ENCODE data around the gene ARHGAP1.
A peak's percentile ranks its signal among the peaks of the same experiment; 100 is the strongest.

ARHGAP1 gene

DNA sequence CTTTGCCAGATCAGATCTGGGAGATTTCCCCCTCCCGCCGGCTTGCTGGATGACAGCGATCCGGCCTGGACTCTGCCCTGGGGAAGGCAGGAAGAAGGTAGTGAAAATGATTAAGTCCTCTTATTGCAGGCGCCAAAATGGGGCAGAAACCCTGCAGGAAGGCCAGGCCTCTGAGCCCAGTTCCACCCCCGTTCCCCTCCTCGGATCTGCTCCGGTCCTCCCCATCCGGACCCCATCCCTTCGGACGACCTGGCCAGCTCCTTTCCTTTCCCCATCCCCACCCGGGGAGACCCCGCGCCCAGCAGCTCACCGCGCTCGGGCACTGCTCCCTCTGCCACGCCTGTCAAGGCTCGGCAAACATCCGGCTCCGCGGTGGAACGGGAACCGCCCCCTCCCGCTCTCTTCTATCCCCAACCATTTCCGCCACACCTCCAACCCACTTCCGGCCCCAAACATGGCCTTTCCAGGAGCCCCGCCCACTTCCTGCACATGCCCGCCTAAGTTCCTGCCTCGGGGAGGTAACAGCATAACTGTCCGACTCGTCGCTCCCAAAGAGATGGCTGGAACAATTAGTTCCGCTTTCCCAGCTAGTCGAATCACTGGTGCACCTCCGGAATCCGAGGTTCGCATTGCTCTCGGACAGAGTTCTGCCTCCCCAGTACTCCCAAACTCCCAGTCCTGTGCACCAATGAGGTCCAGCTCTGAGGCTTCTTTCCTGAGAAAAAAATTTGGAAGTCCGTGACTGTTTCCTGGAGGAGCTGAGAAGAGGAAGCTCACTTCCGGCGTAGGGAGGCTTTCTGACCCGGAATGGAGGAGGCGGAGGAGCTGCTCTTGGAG lies at the start of gene ARHGAP1, which contains the start of gene ZNF408:
Gene ARHGAP1, minus strand, starts transcription at position 379 of the 837 bp plus-strand sequence. CDS start 4,512 bp downstream, outside the sequence.
Gene ZNF408, plus strand, starts transcription at position 791 of the 837 bp plus-strand sequence. Its CDS starts 17 bp downstream, at position 808.
- DNase-seq: peak; percentile 73 to 99 (median 97)

DNA sequence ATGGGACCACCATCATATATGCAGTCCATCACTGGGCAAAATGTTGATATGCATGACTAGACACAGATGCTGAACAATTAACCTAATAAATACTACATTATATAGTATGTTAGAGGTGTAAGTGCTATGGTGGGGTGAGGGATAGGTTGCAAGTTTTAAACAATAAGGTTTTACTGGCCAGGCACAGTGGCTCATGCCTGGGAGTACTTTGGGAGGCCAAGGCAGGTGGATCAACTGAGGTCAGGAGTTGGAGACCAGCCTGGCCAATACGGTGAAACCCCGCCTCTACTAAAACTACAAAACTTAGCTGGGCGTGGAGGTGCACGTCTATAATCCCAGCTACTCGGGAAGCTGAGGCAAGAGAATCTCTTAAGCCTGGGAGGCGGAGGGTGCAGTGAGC lies 46.7 kb upstream of the ARHGAP1 start:
- no peak for DNase-seq

DNA sequence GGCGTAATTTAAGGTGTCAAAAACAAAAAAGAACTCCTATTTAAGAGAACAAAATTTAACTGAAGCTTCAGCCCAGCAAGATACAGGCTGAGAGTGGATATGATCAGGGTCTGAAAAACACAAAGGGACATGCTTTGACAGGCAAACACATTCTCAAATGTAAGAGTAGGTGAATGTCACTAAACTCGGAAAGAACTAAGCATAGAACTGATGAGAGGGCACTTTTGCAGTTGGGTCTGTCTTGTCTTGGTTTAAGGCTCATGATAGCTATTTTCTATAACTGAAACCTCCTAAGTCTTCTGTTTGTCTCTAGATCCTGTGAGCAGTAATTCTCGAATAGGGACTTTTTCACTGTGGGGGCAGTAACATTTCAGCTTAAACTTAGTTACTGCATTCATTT lies 45.6 kb upstream of the ARHGAP1 start:
- no peak for DNase-seq

DNA sequence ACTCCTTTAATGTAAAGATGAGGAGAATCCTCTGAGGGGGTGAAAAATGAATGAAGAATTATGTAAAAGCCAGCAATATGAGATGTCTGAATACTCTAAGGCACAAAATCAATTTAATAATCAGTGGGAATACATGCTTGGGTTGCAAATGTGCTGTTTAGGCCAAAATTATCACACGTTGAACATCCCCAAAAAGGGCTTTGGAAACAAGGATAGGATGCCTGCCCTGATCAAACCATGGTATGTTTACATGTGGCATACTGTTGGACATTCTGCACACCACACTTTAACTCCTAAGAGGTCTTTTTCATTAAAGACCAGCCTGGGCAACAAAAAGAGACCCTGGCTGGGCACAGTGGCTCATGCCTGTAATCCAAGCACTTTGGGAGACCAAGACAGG lies 44.9 kb upstream of the ARHGAP1 start:
- no peak for DNase-seq

DNA sequence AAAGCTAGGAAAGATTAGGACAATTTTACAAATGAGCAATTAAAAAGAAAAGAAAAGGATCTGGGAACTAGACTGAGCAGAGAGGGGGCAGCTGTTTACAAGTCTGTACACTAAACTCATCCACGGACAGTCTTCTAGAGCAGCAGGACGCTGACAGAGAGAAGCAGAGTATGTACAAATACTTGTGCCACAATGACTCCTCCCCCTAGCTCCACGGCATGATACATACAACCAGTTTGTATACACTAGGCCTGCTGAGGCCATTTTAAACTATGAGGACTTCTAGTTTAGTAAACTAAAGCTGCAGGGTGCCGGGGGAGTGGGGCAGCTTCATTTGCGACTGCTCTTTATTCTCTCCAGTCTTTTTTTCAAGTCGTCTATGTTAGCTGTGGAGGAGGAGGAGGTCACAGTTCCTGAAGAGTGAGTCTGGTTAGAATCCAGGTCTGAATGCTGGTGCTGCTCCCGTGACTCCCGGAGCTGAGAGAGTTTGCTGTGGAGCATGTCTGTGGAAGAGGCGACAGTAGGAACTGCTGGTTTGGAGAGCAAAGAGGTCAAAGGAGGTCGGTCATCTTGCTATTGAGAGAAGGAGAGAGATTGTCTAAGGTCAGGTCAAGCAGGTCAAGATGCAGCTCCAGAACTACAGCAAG lies 43.4 kb upstream of the ARHGAP1 start:
- no peak for DNase-seq

DNA sequence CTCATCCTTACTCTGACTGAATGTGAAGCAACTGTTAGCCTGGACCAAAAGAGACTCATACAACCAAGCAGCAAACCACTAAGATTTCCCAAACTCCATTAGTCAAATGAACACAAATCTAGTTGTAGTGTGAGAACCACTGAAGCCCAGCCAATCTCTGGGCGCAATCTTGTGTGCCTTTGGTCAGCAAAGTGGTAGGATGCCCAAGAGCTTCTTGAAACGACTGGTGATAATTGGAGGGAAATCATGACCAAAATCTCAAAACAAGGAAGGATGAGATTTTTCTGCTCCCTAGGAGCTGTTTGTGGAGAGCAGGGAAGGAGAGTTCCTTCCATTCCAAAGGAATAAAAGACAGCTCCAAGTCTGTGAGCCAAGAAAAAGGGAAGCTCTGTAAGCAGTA lies 42.6 kb upstream of the ARHGAP1 start:
- DNase-seq: peak in 1 of 14 donors; percentile 10

DNA sequence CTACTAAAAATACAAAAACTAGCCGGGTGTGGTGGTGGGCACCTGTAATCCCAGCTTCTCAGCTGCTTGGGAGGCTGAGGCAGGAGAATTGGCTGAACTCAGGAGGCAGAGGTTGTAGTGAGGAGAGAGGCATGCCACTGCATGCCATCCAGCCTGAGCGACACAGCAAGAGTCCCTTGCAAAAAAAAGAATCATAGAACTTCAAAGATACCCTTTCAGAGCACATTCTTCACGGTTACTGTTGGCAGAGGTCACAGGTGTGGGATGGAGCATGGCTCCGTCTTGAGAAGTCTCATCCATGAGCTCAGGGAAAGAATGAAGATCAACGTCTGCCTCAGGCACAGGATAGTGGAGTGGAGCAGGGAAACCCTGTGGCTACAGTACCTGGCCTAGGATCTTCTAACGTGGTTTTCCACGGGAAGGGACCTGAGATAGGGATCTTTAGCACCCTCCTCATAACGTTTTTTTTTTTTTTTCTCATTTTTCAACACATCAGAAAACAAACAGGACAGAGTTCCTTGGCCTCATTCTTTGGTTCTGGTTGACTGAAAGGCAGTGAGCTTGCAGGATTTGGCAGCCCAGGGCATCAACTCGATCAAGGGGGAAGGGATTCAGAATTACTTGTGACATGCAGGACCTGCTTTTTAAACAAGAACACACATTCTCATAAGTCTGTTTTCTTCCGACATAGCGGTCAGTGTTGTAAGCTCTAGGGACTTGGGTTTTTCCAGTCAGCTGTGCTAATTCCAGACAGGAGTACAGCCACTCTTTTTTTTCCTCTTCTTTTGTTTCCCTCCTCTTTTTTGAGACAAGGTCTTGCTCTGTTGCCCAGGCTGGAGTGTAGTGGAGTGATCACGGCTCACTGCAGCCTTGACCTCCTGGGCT lies 41.4 kb upstream of the ARHGAP1 start:
- DNase-seq: no peak

DNA sequence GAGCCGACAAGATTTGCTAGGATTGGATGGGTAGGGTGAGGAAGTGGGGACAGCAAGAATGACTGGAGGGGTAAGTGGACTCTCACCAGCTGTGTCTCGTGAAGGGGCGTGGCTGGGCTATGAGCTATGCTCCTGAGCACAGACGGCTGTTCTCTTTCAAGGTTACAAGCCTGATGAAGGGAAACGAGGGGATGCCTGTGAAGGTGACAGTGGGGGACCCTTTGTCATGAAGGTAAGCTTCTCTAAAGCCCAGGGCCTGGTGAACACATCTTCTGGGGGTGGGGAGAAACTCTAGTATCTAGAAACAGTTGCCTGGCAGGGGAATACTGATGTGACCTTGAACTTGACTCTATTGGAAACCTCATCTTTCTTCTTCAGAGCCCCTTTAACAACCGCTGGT lies 38.5 kb upstream of the ARHGAP1 start:
- DNase-seq: no peak

DNA sequence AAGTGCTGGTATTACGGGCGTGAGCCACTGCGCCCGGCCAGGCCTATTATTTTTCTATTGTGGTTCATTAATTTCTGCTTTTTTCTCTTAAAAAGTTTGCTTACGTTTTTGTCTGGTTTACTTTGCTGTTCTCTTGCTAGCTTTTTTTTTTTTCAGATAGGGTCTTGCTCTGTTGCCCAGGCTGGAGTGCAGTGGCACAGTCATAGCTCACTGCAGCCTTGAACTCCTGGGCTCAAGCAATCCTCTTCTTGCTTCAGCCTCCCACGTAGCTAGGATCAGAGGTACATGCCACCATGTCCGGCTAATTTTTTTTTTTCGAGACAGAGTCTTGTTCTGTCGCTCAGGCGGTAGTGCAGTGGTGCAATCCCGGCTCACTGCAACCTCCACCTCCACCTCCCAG lies 37.3 kb upstream of the ARHGAP1 start:
- no peak for DNase-seq

DNA sequence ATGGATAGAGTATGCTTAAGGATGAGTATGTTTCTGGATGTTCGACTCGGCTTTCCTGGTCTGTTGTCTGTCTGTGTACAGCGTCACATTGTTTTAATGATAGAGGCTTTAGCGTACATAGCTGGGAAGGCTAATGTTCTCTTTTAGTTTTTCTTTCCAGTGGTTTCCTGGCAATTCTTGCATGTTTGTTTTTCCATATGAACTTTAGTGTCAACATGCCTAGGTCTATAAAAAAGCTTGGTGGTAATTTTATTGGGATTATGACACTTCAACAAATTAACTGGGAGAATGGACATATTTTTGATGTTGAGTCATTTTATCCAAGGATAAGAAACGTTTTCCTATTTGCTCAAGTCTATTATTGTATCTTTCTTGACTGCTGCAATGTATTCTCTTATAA lies 36.2 kb upstream of the ARHGAP1 start:
- DNase-seq: no peak

DNA sequence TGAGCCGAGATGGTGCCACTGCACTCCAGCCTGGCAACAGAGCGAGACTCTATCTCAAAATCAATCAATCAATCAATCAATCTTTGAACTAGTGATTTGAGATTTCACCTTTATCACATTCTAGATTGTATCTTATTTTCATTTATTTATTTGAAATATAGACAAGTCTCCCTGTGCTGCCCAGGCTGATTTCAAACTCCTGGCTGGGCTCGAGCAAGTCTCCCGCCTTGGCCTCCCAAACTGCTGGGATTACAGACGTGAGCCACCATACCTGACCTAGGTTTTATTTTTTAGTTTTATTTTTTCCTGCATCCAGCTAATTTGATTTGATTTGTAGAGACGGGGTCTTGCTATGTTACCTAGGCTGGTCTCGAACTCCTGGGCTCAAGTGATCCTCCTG lies 35.7 kb upstream of the ARHGAP1 start:
- no peak for DNase-seq

DNA sequence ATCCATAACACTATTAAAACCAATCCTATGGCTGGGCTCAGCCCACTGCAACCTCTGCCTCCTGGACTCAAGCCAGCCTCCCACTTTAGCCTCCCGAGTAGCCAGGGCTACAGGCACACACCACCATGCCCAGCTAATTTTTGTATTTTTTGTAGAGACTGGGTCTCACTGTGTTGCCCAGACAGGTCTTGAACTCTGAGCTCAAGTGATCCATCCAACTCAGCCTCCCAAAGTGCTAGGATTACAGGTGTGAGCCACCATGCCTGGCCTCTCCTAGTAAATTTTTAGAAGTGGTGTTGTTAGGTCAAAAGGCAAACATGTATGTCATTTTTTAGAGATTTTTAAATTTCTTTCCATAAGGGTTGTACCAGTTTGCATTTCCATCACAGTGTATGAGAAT lies 32.8 kb upstream of the ARHGAP1 start:
- DNase-seq: no peak

DNA sequence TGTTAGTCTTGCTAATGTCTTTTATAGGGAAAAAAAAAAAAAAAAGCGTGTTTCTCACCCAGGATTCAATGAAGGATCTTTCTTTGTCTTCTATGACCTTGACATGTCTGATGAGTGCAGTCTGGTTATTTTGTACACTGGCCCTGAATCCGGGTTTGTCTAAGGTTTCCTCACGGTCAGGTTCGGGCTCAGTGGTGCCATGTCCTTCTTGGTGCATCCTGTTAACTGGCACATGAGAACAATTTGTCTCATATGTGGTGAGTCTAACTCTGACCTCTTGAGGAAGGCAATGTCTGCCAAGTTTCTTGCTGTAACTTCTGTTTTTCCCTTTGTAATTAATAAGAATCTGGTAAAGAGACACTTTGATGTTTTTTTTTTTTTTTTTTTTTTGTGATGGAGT lies 31.1 kb upstream of the ARHGAP1 start:
- no peak for DNase-seq

DNA sequence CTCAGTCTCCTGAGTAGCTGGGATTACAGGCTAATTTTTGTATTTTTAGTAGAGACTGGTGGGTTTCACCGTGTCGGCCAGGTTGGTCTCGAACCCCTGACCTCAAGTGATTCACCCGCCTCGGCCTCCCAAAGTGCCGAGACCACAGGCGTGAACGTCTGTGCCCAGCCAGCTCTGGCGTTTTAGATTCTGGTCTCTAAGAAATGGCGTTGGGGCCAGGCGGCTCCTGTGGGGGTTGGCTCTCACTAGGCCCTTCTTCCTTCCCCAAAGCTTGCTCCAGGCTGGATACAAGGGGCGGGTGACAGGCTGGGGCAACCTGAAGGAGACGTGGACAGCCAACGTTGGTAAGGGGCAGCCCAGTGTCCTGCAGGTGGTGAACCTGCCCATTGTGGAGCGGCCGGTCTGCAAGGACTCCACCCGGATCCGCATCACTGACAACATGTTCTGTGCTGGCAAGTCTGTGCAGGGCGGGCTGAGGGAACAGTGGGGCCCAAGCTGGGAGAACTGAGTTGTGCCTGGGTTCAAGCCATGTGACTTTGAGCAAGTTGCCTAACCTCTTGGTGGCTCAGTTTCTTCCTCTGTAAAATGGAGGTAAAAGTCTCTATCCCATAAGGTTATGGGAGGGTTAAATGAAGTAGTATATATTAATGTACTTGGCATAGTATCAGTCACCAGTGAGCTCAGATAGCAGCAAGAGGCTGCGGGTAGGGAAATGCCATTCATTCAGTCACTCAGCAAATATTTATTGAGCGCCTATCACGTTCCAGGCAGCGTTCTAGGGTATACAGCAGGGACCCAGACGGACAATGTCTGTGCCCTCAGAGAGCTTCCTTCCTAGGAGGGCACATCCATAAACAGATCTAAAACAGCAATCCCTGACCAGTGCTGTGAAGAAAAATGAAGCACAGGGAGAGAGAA lies 28.9 kb upstream of the ARHGAP1 start:
- DNase-seq: no peak

DNA sequence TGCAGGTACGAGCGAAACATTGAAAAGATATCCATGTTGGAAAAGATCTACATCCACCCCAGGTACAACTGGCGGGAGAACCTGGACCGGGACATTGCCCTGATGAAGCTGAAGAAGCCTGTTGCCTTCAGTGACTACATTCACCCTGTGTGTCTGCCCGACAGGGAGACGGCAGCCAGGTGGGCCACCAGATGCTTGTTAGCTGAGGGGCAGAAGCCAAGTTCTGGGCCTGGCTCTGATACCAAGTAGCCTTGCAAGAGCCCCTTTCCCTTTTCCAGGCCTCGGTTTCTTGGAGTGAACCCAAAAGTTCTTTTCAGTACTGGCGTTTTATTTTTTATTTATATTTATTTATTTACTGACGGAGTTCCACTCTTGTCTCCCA lies 28.2 kb upstream of the ARHGAP1 start:
- no peak for DNase-seq

DNA sequence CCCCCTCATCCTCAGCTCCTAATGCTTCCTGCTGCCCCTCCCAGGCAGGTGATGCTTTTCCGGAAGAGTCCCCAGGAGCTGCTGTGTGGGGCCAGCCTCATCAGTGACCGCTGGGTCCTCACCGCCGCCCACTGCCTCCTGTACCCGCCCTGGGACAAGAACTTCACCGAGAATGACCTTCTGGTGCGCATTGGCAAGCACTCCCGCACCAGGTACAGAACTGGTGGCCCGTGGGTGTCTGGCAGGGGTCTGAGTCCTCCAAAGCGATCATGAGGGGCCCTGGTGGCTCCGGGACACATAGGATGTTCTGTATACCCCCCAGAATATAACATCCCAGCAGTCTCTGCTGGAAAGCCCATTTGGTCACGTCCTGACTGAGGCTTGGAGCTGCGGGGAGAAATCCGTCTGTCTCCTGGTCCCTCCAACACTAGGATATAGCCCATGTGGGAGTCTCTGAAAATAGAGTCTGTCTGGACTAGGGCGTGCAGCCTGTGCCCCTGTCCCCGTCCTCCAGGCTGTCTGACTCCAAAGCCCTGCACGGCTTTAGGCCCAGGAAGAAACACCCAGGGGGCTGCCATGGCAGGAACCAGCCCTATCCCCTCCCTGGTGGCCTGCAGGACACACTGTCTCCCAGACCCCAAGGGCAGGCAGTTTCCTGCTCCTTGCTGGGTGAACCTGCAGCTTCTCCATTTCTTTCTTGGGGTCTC lies 27.7 kb upstream of the ARHGAP1 start:
- DNase-seq: no peak

DNA sequence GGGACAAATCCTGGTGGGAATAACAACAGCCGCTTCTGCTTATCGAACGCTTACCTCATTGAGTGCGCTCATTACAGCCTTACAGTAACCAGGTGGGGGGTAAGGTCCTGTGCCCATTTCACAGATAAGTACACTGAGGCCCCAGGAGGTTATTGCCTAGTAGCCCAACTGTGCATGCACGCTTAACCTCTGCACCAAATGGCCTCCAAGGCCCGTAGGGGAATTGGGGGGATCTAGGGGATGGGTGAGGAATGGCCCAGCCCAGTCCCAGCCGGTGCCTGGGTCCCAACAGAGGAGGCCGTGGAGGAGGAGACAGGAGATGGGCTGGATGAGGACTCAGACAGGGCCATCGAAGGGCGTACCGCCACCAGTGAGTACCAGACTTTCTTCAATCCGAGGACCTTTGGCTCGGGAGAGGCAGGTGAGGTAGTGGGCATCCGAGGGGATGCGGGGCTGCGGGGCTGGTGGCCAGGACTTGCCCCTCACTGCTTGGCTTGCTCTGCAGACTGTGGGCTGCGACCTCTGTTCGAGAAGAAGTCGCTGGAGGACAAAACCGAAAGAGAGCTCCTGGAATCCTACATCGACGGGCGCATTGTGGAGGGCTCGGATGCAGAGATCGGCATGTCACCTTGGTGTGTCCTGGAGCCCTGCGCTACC lies 25.9 kb upstream of the ARHGAP1 start:
- no peak for DNase-seq

DNA sequence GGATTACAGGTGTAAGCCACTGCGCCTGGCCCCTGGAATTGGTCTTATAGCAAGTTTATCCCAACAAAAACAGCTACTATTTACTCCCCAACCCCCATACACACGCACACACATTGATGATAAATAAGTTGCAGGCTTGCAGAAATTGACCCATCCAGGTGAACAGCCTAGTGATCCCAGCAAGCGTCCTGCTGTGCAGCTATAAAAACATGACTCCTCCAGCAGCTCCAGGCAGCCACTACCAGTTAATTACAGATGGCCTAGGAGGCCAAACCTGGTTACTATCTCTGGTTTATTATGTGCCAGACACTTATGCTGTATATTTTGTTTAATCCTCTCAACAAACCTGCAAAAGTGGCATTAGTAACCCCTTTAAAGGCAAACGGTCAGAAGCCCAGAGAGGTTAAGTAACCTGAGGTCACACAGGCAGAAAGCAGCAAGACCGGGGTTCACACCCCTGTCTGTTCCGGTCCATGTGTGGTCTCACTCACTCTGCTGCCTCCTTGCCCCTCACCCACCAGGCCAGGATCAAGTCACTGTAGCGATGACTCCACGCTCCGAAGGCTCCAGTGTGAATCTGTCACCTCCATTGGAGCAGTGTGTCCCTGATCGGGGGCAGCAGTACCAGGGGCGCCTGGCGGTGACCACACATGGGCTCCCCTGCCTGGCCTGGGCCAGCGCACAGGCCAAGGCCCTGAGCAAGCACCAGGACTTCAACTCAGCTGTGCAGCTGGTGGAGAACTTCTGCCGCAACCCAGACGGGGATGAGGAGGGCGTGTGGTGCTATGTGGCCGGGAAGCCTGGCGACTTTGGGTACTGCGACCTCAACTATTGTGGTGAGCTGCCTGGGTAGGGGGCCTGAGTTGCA lies 25.2 kb upstream of the ARHGAP1 start:
- DNase-seq: no peak

DNA sequence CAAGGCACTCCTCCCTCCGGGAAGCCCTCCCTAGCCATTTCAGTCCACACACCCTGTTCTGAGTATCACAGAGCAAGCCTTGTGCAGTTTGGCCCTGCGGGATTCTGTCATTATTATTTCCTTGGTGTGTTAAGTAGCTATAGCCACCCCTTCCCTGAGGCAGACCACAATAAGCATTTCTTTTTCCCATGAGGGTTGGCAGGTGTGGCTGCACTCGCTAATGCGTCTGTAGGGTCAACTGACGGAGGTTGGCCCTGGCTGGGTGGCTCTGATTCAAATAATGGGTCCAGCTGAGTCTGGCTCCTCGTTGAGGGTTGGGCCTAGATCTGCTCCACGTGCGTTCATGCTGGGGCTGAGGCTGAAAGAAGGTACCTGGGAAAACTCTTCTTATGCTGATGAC lies 23.7 kb upstream of the ARHGAP1 start:
- DNase-seq: no peak

DNA sequence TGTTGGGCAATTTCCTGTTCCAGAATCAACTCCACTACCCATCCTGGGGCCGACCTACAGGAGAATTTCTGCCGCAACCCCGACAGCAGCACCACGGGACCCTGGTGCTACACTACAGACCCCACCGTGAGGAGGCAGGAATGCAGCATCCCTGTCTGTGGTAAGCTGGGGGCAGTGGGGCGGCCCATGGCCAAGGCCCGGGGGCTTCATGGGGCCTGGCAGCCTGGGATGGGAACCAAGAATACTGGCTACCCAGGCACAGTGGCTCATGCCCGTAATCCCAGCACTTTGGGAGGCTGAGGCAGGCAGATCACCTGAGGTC lies 22.9 kb upstream of the ARHGAP1 start:
- no peak for DNase-seq

Data from C1 segment of cervical spinal cord (tissue), 14 donors.